Measurements from ENCODE around the gene KCNIP3.

KCNIP3 gene

DNA sequence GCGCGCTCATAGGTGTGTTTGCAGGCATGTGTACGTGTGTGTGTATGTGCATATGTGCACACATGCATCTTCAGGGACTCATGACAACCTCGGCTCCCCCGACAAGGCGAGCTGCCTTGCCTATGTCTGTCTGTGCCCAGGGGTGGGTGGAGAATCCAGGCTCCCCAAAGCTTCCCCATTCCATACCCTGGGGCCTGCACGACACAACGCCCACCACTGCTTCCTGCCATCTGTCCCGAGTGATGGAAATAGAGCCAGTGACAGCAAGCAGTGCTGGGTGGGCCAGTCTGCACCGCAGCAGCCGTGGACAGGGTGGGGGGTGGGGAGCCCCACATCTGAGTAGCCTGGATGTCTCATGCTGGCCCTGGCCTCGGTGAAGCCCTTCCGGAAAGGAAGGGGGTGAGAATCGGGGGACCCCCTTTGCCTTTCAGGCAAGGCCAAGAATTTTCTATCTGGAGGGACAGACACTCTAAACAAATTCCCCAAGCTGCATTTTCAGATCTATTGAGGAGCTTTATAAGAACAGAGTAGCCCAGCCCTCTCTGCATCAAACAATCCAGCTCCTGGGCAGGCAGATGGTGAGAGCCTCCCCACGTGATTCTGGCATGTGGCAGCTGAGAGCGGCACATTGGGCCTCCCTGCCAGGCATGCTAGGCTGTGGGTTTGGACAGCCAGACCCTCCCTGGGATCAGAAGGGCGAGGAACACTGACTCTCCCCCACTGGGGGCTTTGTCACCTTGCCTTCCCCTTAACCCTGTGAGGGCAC lies 4.9 kb downstream of the KCNIP3 start:
- H3K4me3 ChIP-seq (ENCODE audit: low read length): no peak overlapping the region
- TF ChIP-seq, protein P1, sequence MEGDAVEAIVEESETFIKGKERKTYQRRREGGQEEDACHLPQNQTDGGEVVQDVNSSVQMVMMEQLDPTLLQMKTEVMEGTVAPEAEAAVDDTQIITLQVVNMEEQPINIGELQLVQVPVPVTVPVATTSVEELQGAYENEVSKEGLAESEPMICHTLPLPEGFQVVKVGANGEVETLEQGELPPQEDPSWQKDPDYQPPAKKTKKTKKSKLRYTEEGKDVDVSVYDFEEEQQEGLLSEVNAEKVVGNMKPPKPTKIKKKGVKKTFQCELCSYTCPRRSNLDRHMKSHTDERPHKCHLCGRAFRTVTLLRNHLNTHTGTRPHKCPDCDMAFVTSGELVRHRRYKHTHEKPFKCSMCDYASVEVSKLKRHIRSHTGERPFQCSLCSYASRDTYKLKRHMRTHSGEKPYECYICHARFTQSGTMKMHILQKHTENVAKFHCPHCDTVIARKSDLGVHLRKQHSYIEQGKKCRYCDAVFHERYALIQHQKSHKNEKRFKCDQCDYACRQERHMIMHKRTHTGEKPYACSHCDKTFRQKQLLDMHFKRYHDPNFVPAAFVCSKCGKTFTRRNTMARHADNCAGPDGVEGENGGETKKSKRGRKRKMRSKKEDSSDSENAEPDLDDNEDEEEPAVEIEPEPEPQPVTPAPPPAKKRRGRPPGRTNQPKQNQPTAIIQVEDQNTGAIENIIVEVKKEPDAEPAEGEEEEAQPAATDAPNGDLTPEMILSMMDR (conservative IDR thresholded peaks at IDR 0.05; ENCODE audit: low read depth, low read length): no peak

DNA sequence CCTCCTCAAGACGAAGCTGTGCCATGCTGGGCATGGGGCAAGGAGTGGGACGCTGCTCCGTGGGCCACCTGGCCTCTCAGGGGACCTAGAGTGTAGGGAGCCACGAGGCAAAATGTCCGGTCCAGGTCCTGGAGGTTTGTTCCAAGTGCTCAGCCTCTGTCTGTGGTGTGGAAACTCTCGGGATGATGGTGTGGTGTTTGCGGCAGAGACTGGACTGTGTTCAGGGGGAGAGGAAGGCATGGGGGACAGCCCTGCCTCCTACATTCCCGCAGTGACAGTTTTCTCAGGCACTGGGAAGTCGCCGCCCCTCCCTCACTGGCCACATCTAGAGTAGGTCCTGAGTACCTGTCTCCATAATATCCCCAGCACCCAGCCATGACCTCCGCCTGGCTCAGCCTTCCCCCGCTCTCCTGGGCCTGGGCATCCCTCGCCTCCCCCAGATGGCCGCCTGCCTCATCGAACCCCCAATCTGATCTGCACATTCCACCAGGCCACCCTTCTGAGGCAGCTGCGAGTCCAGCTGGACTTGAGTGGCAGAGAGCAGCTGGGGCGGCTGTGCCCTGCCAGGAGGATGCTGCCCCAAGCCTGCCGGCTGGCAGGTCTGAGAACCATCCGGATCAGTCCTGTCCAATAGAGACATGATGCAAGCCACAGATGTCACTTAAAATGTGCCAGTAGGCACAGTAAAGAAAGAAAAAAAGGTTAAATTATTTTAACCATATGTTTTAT lies 6.2 kb downstream of the KCNIP3 start:
- no peak for DNase-seq (ENCODE audit: low read depth)
- TF ChIP-seq, protein P1 (conservative IDR thresholded peaks at IDR 0.05; ENCODE audit: low read depth, low read length): no peak
- H3K4me3 ChIP-seq (ENCODE audit: low read length): no peak overlapping the region

More for the DNA sequence above, 4.9 kb downstream of the KCNIP3 start:
- no peak for DNase-seq (ENCODE audit: low read depth)

GRCh38 chr2:95305380-95306061 lies 8.4 kb downstream of the KCNIP3 start:
- no peak for DNase-seq (ENCODE audit: low read depth)
- TF ChIP-seq, protein P1 (conservative IDR thresholded peaks at IDR 0.05; ENCODE audit: low read depth, low read length): no peak
- no peak overlapping the region for H3K4me3 ChIP-seq (ENCODE audit: low read length)

GRCh38 chr2:95306336-95306895 lies 9.3 kb downstream of the KCNIP3 start:
- no peak overlapping the region for H3K4me3 ChIP-seq (ENCODE audit: low read length)
- no peak for DNase-seq (ENCODE audit: low read depth)

GRCh38 chr2:95307036-95307435 lies 9.9 kb downstream of the KCNIP3 start:
- TF ChIP-seq, protein P1 (conservative IDR thresholded peaks at IDR 0.05; ENCODE audit: low read depth, low read length): no peak
- no peak overlapping the region for H3K4me3 ChIP-seq (ENCODE audit: low read length)
- DNase-seq (ENCODE audit: low read depth): no peak

More at GRCh38 chr2:95306336-95306895, 9.3 kb downstream of the KCNIP3 start:
- TF ChIP-seq, protein P1 (conservative IDR thresholded peaks at IDR 0.05; ENCODE audit: low read depth, low read length): no peak

GRCh38 chr2:95307878-95308277 lies 10.7 kb downstream of the KCNIP3 start:
- TF ChIP-seq, protein P1 (conservative IDR thresholded peaks at IDR 0.05; ENCODE audit: low read depth, low read length): no peak
- H3K4me3 ChIP-seq (ENCODE audit: low read length): no peak overlapping the region
- DNase-seq (ENCODE audit: low read depth): no peak
